HG03565 (cell line): ENCODE measurements around the gene BCAS1.
A peak's percentile ranks its signal among the peaks of the same experiment; 100 is the strongest.

Experiments
- ATAC-seq: cut with Tn5 transposase; IDR thresholded peaks from one replicate; pipeline ENCODE4 v1.9.1; 2021; ENCODE audit warnings: mild to moderate bottlenecking, moderate library complexity; ENCODE audit not compliant: unreplicated experiment

BCAS1 gene

DNA sequence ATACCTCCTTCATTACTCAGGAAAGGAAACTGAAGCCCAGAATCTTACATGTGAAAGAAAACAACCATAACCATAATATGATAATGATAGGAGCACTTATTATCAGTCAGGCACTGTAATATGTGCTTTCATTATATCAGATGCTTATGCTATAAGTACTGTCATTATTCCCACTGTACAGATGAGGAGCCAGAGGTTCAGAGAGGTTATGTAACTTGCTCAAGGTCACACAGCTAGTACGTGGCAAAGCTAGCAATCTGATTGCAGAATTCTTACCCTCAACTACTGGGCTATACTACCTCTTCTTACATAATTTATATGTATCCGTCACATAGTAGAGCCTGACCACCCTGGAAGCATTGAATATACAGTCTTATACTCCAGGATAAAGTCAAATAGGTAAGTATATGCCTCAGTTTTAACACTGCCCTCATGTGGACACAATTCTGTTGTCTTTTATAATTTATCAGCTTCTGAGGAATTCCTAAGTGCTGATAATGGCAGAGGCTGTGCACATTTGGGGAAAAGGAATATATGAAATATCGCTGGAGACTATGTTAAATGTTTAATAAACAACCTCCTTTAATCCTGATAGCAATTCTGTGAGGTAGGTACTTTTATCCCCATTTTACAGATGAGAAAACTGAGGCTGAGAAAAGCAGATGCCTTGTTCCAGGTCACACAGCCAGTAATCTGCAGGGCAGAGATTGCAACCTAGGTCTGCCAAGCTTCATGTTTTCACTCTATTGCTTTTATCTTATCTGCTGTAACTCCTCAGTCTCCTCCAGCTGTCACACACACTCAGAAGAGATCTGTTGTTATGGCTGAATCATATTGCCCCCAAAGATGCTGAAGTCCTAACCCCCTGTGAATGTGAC, 13.4 kb downstream of the BCAS1 start:
- ATAC-seq = no peak

DNA sequence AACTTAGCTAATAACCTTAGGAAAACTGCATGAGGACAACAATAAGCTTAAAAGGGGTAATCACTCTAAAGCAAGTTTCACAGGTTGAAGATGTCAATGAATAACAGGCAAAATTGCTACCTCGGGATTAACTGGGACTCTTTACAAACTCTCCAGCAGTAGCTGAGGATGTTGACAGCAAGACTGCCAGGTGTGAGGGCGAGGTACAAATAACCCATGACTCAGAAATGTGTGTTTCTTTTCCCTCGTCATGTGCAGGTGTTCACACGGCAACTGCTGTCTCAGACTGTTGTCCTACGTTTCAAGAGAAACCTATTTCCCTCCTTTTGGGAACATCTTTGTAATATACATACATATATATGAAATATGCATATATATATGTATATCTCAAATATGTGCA, 15.9 kb downstream of the BCAS1 start:
- ATAC-seq = no peak

DNA sequence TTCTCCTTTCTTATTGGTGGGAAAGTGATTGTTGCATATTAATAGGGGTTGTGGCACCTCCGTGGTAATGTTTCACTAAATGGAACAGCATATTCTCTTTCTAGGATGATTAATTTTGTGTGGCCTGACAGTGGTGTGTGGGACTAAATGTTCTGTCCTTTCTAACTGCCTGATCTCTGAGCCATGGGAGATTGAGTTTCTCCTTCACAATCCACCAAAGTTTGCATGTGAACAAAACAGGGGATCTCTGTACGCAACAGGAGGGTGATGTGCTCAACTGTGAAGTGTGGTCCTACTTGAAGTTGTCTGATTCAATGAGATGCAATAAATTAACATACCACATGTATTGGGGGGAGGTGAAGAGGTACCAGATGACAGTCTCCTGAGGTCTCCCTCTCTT, 19.3 kb downstream of the BCAS1 start:
- no peak for ATAC-seq

DNA sequence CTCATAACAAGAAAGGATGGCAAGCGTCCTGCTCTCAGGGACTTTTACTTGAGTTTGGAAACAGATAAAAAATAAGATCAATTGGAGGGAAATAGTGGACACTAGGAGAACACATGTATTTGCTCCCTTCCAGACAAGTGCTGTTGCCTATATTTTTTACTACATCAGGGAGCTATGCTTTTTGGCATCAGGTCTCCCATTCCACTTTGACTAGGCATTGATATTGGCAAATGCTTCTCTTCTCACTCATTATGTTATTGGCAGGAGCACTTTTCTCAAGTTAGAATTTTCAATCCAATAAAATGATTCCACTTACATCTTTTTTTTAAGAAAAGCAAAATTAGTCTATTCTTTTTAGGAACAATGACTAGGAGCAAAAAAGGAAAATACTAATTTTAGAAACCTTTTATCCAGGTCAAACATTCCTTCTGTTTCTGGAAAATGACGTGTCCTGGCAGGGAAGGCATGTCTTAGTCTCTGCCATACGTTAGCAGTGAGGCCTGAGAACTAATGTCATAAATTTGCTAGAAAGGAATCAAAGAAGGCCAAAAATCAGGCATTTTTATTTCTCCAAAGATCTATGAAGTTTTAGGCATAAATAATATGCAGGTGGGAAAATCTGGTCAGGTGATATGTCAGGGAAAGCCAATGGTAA, 21.4 kb downstream of the BCAS1 start:
- ATAC-seq = no peak

DNA sequence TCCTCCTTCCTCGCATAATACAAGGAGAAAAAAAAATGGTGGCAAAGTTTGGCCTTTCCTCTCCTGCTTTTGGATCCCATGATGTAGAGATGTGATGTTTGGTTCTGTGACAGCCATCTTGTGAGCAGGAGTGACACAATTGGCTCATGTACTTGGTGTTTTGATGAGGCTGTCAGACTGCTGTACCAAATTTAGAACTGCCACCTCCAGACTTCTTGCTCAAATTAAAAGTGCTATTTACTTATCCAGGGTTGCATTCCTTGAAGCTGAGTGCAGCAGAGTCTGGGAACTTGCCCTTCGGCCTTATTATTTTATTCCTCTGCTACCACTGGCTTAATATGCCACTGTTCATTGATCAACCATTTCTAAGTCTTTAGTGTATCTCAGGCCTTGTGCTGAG, 21.9 kb downstream of the BCAS1 start:
- no peak for ATAC-seq

DNA sequence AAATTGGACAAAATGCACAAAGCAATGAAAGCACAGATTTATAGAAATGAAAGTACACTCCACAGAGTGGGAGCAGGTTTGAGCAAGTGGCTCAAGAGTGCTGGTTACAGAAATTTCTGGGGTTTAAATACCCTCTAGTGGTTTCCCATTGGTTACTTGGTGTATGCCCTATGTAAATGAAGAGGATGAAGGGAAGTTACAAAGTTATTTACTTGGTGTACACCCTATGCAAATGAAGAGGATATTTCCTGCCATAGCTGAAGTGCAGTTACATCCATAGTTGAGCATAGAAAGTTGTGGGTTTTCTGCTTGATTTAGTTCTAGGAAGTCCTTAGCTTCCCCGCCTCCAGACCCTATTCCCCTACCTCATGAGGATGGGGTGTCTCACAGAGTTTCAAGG, 22.7 kb downstream of the BCAS1 start:
- ATAC-seq = no peak

DNA sequence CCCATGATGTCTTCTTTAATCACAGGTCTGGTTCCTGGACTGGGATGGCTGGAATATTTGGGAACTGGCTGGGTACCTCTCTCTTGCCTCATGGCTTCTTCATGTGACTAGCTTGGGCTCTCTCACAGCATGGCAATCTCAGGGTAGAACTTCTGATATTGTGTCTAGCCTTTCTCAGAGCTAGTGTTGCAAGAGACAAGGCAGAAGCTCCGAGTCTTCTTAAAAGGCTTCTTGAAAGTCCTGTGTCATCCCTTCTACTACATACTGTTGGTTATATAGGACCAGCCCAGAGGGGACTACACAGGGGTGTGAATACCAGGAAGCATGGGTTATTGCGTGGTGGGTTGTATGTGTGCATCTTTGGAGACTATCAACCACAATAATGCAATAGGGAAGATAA, 23.3 kb downstream of the BCAS1 start:
- no peak for ATAC-seq

DNA sequence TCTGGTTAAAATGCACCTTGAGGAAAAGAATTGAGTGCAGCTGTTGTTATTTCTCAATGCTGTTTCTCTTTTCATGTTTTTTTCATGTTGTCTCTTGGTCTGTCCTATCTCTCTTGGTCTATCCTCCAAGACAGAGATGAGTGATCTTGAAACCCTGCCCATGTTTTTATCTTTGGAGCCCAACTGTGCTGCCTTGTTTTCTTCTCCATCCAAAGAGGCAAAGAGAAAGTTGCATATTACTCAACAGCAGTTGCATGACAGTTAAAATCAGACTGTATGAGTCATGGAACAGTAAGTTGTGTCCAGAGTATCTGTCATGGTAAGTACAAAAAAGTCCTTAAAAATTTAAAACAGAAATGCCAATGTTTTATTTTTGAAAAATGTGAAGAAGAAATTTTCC, 26.2 kb downstream of the BCAS1 start:
- ATAC-seq = peak; percentile 70

DNA sequence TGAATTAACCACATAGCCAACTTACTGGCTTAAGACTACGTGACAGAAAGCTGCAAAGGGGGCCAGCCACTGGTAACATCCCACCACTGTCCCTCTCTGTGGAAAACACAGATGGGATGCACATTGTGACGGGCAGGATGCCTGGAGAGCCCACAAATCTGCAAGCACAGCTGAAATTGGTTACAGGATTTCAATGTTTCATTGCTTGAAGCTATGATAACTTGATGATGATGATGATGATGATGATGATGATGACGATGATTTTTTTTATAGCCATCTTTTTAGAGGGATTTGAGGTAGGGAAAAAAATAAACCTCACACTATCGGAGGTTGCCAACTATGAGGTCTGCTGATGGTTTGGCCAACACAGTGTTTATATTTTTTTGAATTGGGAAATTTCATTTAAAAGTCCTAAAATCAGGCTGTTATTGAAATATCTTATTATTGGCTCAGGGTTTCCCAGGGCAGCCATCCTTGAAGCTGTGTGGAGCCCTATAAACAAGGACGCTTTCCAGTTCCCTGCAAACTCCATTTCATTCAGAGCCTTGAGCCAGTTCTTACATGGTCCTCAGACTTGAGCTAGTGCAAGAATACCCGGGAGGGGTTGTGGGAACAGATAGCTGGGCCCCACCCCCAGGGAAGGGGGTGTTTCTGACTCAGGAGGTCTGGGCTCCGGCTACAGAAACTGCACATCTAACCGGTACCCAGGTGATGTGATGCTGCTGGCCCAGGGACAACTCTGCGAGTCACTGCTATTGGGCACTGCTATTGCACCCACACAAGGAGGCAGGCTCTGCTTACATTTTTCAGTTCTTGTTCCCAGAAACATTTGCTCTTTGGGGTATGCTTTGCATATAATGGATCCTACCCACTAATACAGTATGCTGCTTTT, 27.1 kb downstream of the BCAS1 start:
- no peak for ATAC-seq

DNA sequence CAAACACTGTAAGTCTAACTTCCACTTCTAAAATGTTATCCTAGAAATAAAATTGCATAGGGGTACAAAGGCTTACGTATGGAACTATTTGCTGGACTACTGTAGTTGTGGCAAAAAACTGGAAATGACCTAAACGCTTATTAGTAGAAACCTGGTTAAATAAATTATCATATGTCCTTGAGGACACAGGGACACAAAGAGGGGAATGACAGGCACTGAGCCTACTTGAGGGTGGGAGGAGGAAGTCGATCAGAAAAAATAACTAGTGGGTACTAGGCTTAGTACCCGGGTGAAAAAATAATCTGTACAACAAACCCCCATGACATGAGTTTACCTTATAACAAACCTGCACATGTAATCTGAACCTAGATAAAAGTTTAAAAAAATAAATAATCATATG, 28.4 kb downstream of the BCAS1 start:
- no peak for ATAC-seq

DNA sequence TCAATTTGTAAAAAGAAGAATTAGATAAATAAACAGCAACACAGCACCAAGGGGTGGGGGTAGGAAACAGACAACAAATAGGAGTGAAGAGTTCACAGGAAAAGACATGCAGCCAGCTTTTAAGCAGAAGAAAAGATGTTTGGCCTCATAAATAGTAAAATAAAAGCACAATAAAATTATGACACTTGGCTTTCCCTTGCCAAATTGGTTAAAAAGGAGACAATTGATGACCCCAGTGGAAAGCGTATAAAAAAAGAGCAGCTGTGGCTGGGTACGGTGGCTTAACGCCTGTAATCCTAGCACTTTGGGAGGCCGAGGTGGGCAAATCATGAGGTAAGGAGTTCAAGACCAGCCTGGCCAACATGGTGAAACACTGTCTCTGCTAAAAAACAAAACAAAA, 29.1 kb downstream of the BCAS1 start:
- no peak for ATAC-seq

DNA sequence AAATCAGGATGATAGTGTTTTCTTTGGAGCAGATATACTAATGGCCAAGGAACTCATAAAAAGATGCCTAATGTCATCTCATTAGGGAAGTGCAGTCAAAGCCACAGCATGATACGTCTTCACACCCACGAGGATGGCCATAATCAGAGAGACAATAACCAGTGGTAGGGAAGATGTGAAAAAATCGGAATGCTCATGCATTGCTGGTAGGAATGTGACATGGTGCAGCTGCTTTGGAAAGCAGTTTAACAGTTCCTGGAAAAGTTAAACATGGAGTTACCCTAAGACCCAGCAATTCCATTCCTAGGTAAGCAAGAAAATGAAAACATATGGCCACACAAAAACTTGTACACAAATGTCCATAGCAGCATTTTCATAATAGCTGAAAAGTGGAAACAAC, 29.9 kb downstream of the BCAS1 start:
- ATAC-seq = no peak

DNA sequence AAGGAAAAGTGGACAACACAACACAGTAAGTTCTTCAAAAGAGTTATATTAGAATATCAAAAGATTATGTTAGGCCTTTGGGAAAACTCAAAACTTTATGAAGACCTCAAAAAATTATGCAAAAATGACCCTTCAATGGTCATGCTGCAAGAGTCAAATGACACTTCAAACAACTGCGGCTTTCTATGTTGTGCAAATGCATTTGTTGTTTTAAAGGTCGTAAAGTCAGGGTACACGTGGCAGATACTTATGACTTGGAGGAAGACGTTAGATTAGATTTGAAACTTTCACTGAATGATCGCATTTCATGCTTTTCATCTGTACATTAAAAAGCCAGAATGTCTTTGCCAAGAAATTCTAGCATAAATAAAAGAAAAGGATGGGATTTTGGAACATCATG, 31.4 kb downstream of the BCAS1 start:
- ATAC-seq = no peak

DNA sequence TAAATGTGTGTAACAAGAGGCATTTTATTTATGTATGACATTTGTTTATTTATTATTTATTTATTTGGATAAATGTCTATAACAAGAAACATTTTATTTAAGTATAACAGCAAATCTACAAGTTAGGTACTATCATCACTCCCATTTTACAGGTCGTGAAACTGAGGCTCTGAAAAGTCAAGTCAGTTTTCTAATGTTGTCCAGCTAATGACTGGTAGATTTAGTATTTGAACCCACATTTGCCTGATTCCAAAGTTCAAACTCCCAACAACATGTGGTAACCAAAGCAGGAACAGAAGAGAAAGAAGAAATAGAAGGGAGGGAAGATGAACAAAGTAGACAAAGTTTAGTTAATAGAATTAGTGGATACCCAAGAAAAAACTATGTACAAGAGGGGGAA, 32.9 kb downstream of the BCAS1 start:
- ATAC-seq = no peak

DNA sequence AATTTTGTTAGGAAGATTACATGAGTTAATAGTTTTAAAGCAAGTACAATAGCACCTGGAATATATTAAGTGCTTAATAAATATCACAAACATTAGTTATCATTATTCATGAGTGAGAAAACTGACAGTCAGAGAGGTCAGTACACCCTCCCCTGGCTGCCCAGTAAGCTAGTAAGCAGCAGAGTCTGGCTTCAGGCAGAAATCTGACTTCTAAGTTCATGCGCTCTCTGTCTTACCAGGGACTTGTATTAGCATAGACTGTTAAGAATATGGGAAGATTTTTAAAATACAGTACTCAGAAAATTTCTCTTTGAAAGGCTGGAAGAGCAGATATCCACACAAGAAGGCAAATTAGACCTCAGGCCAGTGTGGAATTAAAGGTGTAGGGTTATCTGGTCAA, 40.8 kb downstream of the BCAS1 start:
- ATAC-seq = no peak

DNA sequence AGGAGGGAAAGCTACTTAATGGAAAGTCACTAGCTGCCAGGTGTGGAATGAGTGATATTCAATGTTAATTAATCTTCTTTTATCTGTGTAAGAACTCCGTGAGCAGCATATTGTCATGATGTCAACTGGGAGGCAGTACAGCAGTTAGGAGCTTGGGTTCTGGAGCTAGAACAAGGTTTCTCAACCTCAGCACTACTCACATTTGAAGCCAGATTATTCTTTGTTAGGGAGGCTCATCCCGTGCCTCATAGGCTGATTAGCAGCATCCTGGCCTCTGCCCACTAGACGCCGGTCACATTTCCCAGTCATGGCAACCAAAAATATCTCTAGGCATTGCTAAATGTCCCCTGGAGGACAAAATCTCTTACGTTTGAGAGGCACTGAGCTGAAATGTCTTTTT, 41.2 kb downstream of the BCAS1 start:
- ATAC-seq = no peak

DNA sequence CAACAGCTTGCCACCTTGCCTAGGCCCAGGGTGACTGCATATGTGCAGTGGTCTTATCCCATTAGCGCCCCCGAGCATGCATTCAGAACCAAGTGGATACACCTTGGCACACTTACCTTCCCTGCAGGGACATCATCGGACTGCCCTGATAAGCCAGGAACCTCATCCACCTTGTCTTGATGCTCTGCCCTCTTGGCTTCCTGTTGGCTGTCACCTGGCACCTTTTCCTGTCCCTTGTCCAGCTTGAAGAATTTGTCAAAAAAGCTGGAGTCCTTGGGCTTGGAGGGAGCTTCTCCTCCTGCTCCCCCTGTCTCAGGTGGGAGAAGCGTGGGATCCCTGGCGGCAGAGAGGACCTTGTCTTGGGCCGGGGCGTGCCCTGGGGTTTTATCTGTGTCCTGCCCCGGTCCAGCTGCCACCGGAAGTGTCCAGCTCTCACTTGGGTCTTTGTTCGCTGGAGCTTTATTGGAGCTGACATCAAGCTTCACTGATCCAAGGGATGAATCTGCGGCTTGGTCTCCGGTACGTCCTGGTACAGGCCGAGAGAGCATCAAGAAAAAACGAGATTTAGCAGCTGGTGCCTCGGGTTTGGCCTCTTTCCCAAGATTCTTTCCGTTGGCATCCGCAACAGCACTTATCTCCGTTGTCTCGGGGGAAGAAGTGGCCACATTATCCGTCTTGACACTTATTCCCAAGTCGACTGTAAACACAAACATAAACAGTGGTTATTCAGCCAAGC, 42.0 kb downstream of the BCAS1 start:
- ATAC-seq = no peak

DNA sequence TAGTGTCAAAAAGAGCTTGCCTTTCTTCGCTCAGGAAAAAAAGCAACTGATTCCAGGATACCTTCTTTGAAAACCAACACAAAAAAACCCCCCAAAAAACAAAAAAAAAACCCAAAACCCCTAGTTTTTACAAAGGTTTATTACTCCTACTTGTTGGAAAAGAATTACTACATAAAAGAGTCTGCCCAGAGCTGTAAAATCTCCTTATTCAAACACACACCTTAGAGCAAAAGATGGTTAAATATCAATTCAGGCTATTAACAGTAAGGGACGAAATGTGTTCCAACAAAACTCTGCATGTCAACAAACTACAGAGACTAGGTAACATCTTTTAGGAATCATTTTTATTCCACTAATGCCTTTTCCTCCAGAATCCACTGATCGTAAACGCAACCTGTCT, 42.7 kb downstream of the BCAS1 start:
- no peak for ATAC-seq

DNA sequence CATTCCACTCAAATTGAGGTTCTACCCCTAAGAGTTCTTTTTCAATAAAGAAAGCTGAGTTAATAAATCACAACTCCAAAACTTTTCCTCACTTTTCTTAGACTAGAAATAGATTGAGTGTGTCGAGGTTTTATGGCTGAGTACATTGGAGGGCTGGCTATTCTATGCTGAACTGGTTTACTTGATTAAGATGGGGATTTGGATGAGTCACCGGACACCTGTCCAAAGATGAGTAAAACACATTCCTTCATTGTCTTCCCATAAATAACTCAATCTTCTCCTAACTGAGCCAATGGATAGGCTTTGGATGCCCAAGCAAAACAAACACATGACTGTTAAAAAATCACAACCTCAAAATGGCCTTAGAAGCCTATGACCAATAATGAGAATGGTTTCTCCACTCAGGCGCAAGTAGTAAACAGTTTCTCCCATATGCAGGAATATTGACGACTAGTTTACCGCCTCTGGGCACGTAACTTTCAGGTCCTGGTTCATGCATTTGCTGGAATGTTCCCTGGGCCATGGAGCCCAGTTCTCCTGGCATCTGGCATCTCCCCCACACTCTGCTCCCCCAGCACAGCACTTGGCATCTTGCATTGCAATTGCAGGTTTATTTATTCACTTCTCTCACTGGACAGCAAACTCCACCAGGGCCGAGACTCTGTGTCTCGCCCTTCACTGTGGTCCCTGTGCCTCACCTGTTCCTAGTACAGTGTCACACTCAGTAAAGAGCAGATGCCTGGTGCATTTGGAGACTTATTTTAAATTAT, 43.9 kb downstream of the BCAS1 start:
- ATAC-seq = no peak

DNA sequence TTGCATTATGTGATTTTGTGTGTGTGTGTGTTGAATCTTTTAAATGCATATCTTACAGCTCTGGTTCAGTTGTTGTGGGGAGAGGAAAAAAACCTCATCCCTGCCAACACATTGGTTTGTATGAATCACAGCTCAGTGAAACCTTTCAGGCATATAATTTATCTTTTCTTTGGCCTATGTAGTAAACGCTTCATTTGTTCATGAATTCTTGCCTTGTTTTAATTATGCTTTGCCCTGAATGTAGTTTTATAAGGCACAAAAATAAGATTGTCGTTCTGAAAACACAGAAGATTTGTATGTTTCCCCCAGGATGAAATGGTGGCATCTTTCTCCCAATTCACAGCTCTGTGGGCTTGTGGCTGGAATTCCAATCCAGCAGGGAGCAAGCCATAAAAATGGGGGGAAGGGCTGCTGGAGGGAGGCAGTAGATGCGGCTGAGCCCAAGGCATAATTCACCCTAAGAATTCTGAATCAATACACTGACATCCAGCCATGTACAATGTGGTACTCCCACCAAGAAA, 45.1 kb downstream of the BCAS1 start:
- ATAC-seq = no peak
